H1 (cell line): Measurements from ENCODE around the gene GYS2. TPM values are rescaled to one million over a fixed set of nuclear protein-coding genes. Genes with fewer than 3 reads are reported as not detected.
"Not testable (repeated sequence)": the region's sequence is repeated elsewhere in the genome, so short reads cannot be mapped to it uniquely, and the experiment has no call there.

Experiments used
- CTCF ChIA-PET: fragments of 300-600 bp; sonication (Branson Sonifier 250); formaldehyde crosslinking; loops from one replicate; lab custom pipeline; 2021; ENCODE audit not compliant: partially characterized antibody; lab: Charles Lee
- POLR2A ChIA-PET: fragments of 300-600 bp; sonication (Branson Sonifier 250); formaldehyde crosslinking; loops from one replicate; lab custom pipeline; 2021; ENCODE audit warnings: inconsistent platforms; ENCODE audit not compliant: partially characterized antibody; lab: Charles Lee
- DNase-seq, 2 experiments: peaks; one replicate each; pipeline versions ENCODE4 v3.0.0 to v3.0.0-alpha.2; 2010 to 2022; ENCODE audit warnings: low spot score in 2 of 2, low read depth in 1 of 2, mixed read lengths in 1 of 2
- FAIRE-seq: peaks from 2 replicates; lab custom pipeline; 2011; peaks lifted over from hg19 to GRCh38; lab: Jason Lieb, UNC
- H2AFZ ChIP-seq: 2 replicates; pipeline ENCODE4 v1.8.1; 2012; ENCODE audit warnings: low read length, inconsistent platforms
- H2AK5ac ChIP-seq: 2 replicates; pipeline ENCODE4 v1.6.1; 2013; ENCODE audit warnings: low read depth, low read length
- H2BK120ac ChIP-seq: replicated peaks from 2 replicates; pipeline ENCODE3; 2013; ENCODE audit warnings: low read depth, low read length, inconsistent platforms
- H2BK12ac ChIP-seq: 2 replicates; pipeline ENCODE4 v1.6.1; 2013; ENCODE audit warnings: low read depth, low read length
- H2BK15ac ChIP-seq: 2 replicates; pipeline ENCODE4 v1.6.1; 2013; ENCODE audit warnings: low read length
- H2BK20ac ChIP-seq: 2 replicates; pipeline ENCODE4 v1.6.1; 2013; ENCODE audit warnings: low read length
- H2BK5ac ChIP-seq: 2 replicates; pipeline ENCODE4 v1.6.1; 2013; ENCODE audit warnings: low read depth, low read length
- H3K14ac ChIP-seq: 2 replicates; pipeline ENCODE4 v1.6.1; 2013; ENCODE audit warnings: inconsistent platforms; ENCODE audit not compliant: insufficient read length
- H3K18ac ChIP-seq: 2 replicates; pipeline ENCODE4 v1.6.1; 2013; ENCODE audit warnings: low read length; ENCODE audit errors: extremely low read depth
- H3K23ac ChIP-seq: 2 replicates; pipeline ENCODE4 v1.6.1; 2013; ENCODE audit warnings: inconsistent platforms; ENCODE audit not compliant: insufficient read length
- H3K23me2 ChIP-seq: 2 replicates; pipeline ENCODE4 v1.6.1; 2013; ENCODE audit warnings: low read depth, low read length
- H3K27ac ChIP-seq: 2 replicates; pipeline ENCODE4 v1.6.1; 2011; ENCODE audit warnings: low read depth, low read length, inconsistent platforms
- H3K27me3 ChIP-seq, 4 experiments: replicated peaks in 1 of 4; 1 replicate in 1 of 4; 2 replicates in 3 of 4; pipeline versions ENCODE4 v1.6.1 to v1.8.1; 2011 to 2013; ENCODE audit warnings: low read length in 3 of 4, mild to moderate bottlenecking in 3 of 4, inconsistent platforms in 2 of 4, mixed read lengths in 2 of 4, moderate library complexity in 1 of 4; ENCODE audit not compliant: control insufficient read depth in 3 of 4, insufficient read depth in 3 of 4; ENCODE audit errors: extremely low read depth in 1 of 4
- H3K36me3 ChIP-seq, 4 experiments: 2 replicates each; pipeline versions ENCODE4 v1.6.1 to v1.8.1; 2011 to 2013; ENCODE audit warnings: mild to moderate bottlenecking in 4 of 4, low read length in 3 of 4, moderate library complexity in 2 of 4, control low read depth in 1 of 4, inconsistent platforms in 1 of 4; ENCODE audit not compliant: insufficient read depth in 4 of 4, control insufficient read depth in 2 of 4
- H3K4ac ChIP-seq: replicated peaks from 2 replicates; pipeline ENCODE3; 2013; ENCODE audit warnings: low read length, low read depth, mixed read lengths, inconsistent platforms; ENCODE audit not compliant: insufficient read length
- H3K4me1 ChIP-seq, 4 experiments: replicated peaks in 1 of 4; 1 replicate in 1 of 4; 2 replicates in 3 of 4; pipeline versions ENCODE4 v1.6.1 to v1.8.1; 2011 to 2013; ENCODE audit warnings: low read length in 3 of 4, inconsistent platforms in 2 of 4, mixed read lengths in 1 of 4; ENCODE audit not compliant: insufficient read depth in 4 of 4, control insufficient read depth in 3 of 4
- H3K4me2 ChIP-seq, 2 experiments: 2 replicates each; pipeline versions ENCODE4 v1.6.1 to v1.8.1; 2011 to 2013; ENCODE audit warnings: low read depth in 2 of 2, low read length in 2 of 2, control low read depth in 1 of 2, inconsistent platforms in 1 of 2, mild to moderate bottlenecking in 1 of 2; ENCODE audit not compliant: insufficient read depth in 1 of 2
- H3K4me3 ChIP-seq, 4 experiments: fragments of 200-600, 300-600 bp in 1 of 4; sonication (generic), shearing (Covaris generic), sonication (Bioruptor Twin) in 1 of 4; 2 replicates each; pipeline versions ENCODE4 v1.5.1 to v1.8.1; 2011 to 2016; ENCODE audit warnings: low read length in 4 of 4, low read depth in 3 of 4, control low read depth in 2 of 4, inconsistent platforms in 2 of 4, mild to moderate bottlenecking in 2 of 4, mixed read lengths in 1 of 4, moderate library complexity in 1 of 4; ENCODE audit not compliant: insufficient read depth in 2 of 4; ENCODE audit errors: extremely low read depth in 1 of 4
- H3K56ac ChIP-seq: replicated peaks from 2 replicates; pipeline ENCODE3; 2013; ENCODE audit warnings: low read depth, mild to moderate bottlenecking, mixed read lengths, low read length, inconsistent platforms; ENCODE audit not compliant: insufficient read length
- H3K79me1 ChIP-seq: 2 replicates; pipeline ENCODE4 v1.6.1; 2013; ENCODE audit warnings: low read depth, low read length, control low read depth
- H3K79me2 ChIP-seq, 2 experiments: 2 replicates each; pipeline versions ENCODE4 v1.6.1 to v1.8.1; 2012 to 2013; ENCODE audit warnings: low read length in 2 of 2, mild to moderate bottlenecking in 2 of 2, inconsistent platforms in 1 of 2; ENCODE audit not compliant: insufficient read depth in 2 of 2, control insufficient read depth in 1 of 2
- H3K9ac ChIP-seq, 4 experiments: replicated peaks in 1 of 4; 1 replicate in 1 of 4; 2 replicates in 3 of 4; pipeline versions ENCODE4 v1.6.1 to v1.8.1; 2011 to 2013; ENCODE audit warnings: low read depth in 3 of 4, low read length in 3 of 4, control low read depth in 2 of 4, mild to moderate bottlenecking in 2 of 4, moderate library complexity in 2 of 4, inconsistent platforms in 1 of 4; ENCODE audit errors: extremely low read depth in 1 of 4
- H3K9me3 ChIP-seq, 2 experiments: 2 replicates each; pipeline versions ENCODE4 v1.6.1 to v1.8.1; 2012 to 2013; ENCODE audit warnings: mild to moderate bottlenecking in 2 of 2, moderate library complexity in 2 of 2, control low read depth in 1 of 2, inconsistent platforms in 1 of 2, low read depth in 1 of 2, low read length in 1 of 2, mixed read lengths in 1 of 2; ENCODE audit not compliant: insufficient read depth in 2 of 2
- H4K20me1 ChIP-seq, 2 experiments: replicated peaks in 1 of 2; 2 replicates each; pipeline versions ENCODE3 to v1.8.1; 2011 to 2013; ENCODE audit warnings: inconsistent platforms in 2 of 2, low read length in 2 of 2, mild to moderate bottlenecking in 1 of 2; ENCODE audit not compliant: insufficient read depth in 2 of 2, control insufficient read depth in 1 of 2
- H4K5ac ChIP-seq: 2 replicates; pipeline ENCODE4 v1.6.1; 2013; ENCODE audit warnings: low read length, low read depth, mixed read lengths, inconsistent platforms; ENCODE audit not compliant: insufficient read length
- H4K8ac ChIP-seq: 2 replicates; pipeline ENCODE4 v1.8.0; 2013; ENCODE audit warnings: mild to moderate bottlenecking, moderate library complexity, low read length, inconsistent platforms; ENCODE audit not compliant: insufficient read depth; ENCODE audit errors: extremely low read depth
- H4K91ac ChIP-seq: replicated peaks from 2 replicates; pipeline ENCODE3; 2013; ENCODE audit warnings: low read length, mixed read lengths, inconsistent platforms; ENCODE audit not compliant: insufficient read length
- TAF7 ChIP-seq: optimal IDR thresholded peaks from 2 replicates; pipeline ENCODE3; 2011; ENCODE audit warnings: low read depth, mild to moderate bottlenecking, inconsistent platforms, low read length, moderate library complexity, borderline replicate concordance
- polyA plus RNA-seq, 7 experiments: library from polyadenylated mRNA; depleted of rRNA in 3 of 7; stranded (reverse) in 5 of 7; unstranded in 2 of 7; fragments of >200 nt in 5 of 7; fragments of 200-250 nt in 2 of 7; gene quantifications; 1 replicate in 5 of 7; 2 replicates in 1 of 7; 4 replicates in 1 of 7; pipeline versions ENCODE4 v1.2.1 to v1.2.3, GENCODE V29; 2011 to 2013; ENCODE audit warnings: missing spikeins in 2 of 7, mixed read lengths in 2 of 7
- total RNA-seq: library from RNA; stranded (reverse); fragmentation: NEBNext Ultra II Directional; extraction: Animal tissue kit (Norgen Biotek cat#: 25700); gene quantifications from 2 replicates; pipeline ENCODE4 v1.2.1, GENCODE V29; 2021

Gene GYS2
- total and polyA plus RNA-seq, 2 of the 8 experiments (the other 6 are each of a cell fraction or from before 2014, with no cell fraction given) = not detected

DNA sequence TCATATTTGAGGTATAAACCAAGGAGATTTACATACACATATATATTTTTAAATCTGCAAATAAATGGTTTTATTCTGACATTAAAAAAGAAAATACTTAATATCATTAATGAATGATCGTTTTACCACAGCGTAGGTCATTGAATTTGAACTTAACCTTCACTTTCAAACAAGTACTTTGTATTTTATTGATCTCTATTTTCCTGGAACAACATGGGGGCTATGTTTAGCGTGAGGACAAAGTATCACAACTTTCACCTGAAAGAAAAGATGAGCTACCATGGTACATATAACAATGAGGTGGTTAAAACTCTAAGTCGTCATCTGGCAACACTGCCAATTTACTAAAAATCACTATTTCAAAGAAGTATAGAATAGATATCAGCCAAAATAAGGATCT is 6.0 kb downstream of the GYS2 start (continued):
- TF ChIP-seq TAF7 = no peak

DNA sequence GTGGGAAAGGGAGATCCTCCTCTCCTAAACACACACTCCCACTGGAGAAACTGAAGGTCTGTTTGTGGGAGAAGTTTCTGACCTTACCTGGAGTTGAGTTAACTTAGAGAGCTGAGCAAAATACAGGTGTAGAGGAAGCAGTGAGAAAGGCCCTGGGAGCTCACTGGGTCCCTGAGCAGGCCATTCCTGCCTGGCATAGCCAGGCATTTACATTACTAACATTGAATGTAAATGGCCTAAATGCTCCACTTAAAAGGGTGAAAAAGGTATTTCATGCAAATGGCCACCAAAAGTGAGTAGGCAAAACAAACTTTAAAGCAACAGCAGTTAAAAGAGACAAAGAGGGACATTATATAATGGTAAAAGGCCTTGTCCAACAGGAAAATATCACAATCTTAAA is 9.3 kb downstream of the GYS2 start:
- FAIRE-seq, H2BK20ac ChIP-seq, POLR2A ChIA-PET: not testable (repeated sequence)

More for the DNA sequence above, 9.3 kb downstream of the GYS2 start:
- H3K36me3 ChIP-seq, H4K5ac ChIP-seq, H3K27me3 ChIP-seq, H2AK5ac ChIP-seq, H3K9ac ChIP-seq, H3K14ac ChIP-seq, H4K20me1 ChIP-seq, H4K91ac ChIP-seq, H3K23me2 ChIP-seq, H2BK15ac ChIP-seq, H3K27ac ChIP-seq, H3K56ac ChIP-seq, H3K4ac ChIP-seq, H3K4me2 ChIP-seq, H3K9me3 ChIP-seq, H3K4me3 ChIP-seq, H3K79me1 ChIP-seq, H3K18ac ChIP-seq, H3K4me1 ChIP-seq, H2BK12ac ChIP-seq, H2BK120ac ChIP-seq, H4K8ac ChIP-seq, H3K23ac ChIP-seq, H3K79me2 ChIP-seq, H2BK5ac ChIP-seq: not testable (repeated sequence)
- peak in 1 of 2 experiments; percentile 9 for DNase-seq
- peak overlapping the region; percentile 85; the same call in 1 of the 2 replicates for H2AFZ ChIP-seq
- CTCF ChIA-PET = interaction anchor here (0.8 kb wide), 1 partner anchor 102 kb away, joined by 3 read pairs; no protein-coding TSS in a partner anchor
